Measurements from ENCODE around the gene WNK1. TPM values are rescaled to one million over a fixed set of nuclear protein-coding genes. Genes with fewer than 3 reads are reported as not detected.
"Not testable (repeated sequence)": the region's sequence is repeated elsewhere in the genome, so short reads cannot be mapped to it uniquely, and the experiment has no call there.

Gene WNK1
- polyA plus RNA-seq, 1 donor from 2014 or later, result 25.9 TPM

DNA sequence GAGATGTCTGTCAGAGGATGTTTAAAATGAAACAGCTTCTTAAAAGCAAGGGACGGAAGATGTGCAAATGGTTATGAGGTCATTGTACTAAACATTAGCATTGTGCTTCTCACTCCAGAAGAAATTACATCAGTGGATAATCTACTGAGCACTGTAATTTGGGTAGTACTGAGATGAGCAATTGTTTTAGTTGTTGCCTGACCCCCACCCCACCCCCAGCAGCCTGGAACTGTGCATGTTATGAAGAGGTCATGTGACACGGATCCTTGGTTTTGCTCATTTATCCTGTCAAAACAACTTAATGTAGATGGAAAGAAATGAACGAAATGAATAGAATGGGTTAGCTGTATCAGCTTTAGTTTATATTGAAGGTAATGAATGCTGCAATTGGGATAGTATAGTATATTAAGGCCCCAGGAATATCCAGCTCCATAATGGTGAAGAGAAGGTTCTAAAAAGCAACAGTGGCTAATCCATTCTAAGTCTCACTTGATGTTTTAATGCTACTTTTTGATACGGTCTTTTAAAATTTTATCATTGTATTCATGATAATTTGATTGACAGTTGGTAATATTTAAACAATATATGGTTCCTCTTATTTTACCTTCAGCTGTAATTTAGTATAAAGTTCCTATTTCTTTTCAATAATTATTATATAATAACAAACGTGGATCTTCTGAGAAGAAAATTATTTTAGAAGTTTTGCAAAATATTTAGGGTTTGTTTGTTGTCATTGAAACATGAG is 58.5 kb downstream of the WNK1 start:
- H3F3A ChIP-seq (ENCODE audit: insufficient read depth, low read length, poor library complexity, severe bottlenecking), result no peaks in the 10 kb centered on the region
- H2AFZ ChIP-seq (ENCODE audit: low read depth, low read length), result no peak overlapping the region
- H3K9me2 ChIP-seq (ENCODE audit: insufficient read depth, low read length), result no peaks in the 10 kb centered on the region
- H3K27ac ChIP-seq (ENCODE audit: low read length), result no peak overlapping the region
- TF ChIP-seq EP300 (conservative IDR thresholded peaks at IDR 0.05; ENCODE audit: poor library complexity, severe bottlenecking), result no peak
- no peak for TF ChIP-seq RAD21 (conservative IDR thresholded peaks at IDR 0.05)
- TF ChIP-seq TAF1 (IDR thresholded peaks at IDR 0.05; ENCODE audit: low read depth), result no peak
- TF ChIP-seq, protein P1, sequence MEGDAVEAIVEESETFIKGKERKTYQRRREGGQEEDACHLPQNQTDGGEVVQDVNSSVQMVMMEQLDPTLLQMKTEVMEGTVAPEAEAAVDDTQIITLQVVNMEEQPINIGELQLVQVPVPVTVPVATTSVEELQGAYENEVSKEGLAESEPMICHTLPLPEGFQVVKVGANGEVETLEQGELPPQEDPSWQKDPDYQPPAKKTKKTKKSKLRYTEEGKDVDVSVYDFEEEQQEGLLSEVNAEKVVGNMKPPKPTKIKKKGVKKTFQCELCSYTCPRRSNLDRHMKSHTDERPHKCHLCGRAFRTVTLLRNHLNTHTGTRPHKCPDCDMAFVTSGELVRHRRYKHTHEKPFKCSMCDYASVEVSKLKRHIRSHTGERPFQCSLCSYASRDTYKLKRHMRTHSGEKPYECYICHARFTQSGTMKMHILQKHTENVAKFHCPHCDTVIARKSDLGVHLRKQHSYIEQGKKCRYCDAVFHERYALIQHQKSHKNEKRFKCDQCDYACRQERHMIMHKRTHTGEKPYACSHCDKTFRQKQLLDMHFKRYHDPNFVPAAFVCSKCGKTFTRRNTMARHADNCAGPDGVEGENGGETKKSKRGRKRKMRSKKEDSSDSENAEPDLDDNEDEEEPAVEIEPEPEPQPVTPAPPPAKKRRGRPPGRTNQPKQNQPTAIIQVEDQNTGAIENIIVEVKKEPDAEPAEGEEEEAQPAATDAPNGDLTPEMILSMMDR (IDR thresholded peaks at IDR 0.05; ENCODE audit: poor library complexity, severe bottlenecking), result no peak
- TF ChIP-seq SMC3 (conservative IDR thresholded peaks at IDR 0.05; ENCODE audit: poor library complexity), result no peak
- TF ChIP-seq EZH2 (IDR thresholded peaks at IDR 0.05; ENCODE audit: borderline replicate concordance, insufficient read depth, low read length, poor library complexity, severe bottlenecking), result no peak
- TF ChIP-seq MXI1 (conservative IDR thresholded peaks at IDR 0.05; ENCODE audit: poor library complexity, severe bottlenecking), result no peak
- TF ChIP-seq, protein P2, sequence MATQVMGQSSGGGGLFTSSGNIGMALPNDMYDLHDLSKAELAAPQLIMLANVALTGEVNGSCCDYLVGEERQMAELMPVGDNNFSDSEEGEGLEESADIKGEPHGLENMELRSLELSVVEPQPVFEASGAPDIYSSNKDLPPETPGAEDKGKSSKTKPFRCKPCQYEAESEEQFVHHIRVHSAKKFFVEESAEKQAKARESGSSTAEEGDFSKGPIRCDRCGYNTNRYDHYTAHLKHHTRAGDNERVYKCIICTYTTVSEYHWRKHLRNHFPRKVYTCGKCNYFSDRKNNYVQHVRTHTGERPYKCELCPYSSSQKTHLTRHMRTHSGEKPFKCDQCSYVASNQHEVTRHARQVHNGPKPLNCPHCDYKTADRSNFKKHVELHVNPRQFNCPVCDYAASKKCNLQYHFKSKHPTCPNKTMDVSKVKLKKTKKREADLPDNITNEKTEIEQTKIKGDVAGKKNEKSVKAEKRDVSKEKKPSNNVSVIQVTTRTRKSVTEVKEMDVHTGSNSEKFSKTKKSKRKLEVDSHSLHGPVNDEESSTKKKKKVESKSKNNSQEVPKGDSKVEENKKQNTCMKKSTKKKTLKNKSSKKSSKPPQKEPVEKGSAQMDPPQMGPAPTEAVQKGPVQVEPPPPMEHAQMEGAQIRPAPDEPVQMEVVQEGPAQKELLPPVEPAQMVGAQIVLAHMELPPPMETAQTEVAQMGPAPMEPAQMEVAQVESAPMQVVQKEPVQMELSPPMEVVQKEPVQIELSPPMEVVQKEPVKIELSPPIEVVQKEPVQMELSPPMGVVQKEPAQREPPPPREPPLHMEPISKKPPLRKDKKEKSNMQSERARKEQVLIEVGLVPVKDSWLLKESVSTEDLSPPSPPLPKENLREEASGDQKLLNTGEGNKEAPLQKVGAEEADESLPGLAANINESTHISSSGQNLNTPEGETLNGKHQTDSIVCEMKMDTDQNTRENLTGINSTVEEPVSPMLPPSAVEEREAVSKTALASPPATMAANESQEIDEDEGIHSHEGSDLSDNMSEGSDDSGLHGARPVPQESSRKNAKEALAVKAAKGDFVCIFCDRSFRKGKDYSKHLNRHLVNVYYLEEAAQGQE (IDR thresholded peaks at IDR 0.05; ENCODE audit: borderline replicate concordance), result no peak
- no peak for TF ChIP-seq POLR2AphosphoS5 (IDR thresholded peaks at IDR 0.05)
- no peaks in the 10 kb centered on the region for H3K36me3 ChIP-seq (ENCODE audit: insufficient read depth, low read length)
- no peaks in the 10 kb centered on the region for H3K27me3 ChIP-seq (ENCODE audit: insufficient read depth, low read depth, low read length)
- no peak overlapping the region for H3K4me2 ChIP-seq (ENCODE audit: low read length)
- no peak overlapping the region for H3K9ac ChIP-seq (ENCODE audit: low read length)
- H3K9me3 ChIP-seq (ENCODE audit: low read length), result no peaks in the 10 kb centered on the region
- no peaks in the 10 kb centered on the region for H4K20me1 ChIP-seq (ENCODE audit: insufficient read depth)
- H3K79me2 ChIP-seq (replicated peaks; ENCODE audit: insufficient read depth, low read length), result peaks cover 67% of the 10 kb centered on the region
- H3K4me3 ChIP-seq (ENCODE audit: low read length), result no peak overlapping the region

DNA sequence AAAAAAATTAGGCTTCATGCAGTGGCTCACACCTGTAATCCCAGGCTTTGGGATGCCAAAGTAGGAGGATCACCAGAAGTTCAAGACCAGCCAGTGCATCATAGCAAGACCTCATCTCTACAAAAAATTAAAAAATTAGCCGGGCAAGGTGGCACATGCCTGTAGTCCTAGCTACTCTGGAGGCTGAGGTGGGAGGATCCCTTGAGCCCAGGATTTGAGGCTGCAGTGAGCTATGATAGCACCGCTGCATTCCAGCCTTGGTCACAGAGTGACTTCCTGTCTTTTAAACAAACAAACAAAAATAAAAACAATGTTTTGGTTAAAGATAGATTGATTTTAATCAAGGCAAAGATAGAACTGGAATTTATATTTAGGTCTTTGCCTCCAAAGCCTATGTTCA is 60.6 kb downstream of the WNK1 start:
- no peaks in the 10 kb centered on the region for H4K20me1 ChIP-seq (ENCODE audit: insufficient read depth)

DNA sequence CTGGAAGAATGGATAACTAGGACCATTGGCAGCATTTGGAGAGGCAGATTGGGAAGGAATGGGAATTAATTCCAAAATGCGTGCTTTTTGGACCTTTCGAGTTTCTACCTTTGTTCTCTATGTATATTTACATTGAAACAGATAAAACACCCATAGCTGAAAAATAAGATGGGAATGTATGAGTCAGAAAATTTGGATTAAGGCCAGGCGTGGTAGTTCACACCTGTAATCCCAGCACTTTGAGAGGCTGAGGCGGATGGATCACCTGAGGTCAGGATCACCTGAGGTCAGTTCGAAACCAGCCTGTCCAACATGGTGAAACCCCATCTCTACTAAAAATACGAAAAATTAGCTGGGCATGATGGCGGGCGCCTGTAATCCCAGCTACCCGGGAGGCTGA is 65.1 kb downstream of the WNK1 start:
- H3F3A ChIP-seq (ENCODE audit: insufficient read depth, low read length, poor library complexity, severe bottlenecking); H3K9me2 ChIP-seq (ENCODE audit: insufficient read depth, low read length); H2AFZ ChIP-seq (ENCODE audit: low read depth, low read length); H3K27me3 ChIP-seq (ENCODE audit: insufficient read depth, low read depth, low read length); H3K4me3 ChIP-seq (ENCODE audit: low read length); H4K20me1 ChIP-seq (ENCODE audit: insufficient read depth); H3K27ac ChIP-seq (ENCODE audit: low read length); H3K9ac ChIP-seq (ENCODE audit: low read length); H3K9me3 ChIP-seq (ENCODE audit: low read length); H3K36me3 ChIP-seq (ENCODE audit: insufficient read depth, low read length); H3K4me2 ChIP-seq (ENCODE audit: low read length): not testable (repeated sequence)
- peaks cover 41% of the 10 kb centered on the region for H3K79me2 ChIP-seq (replicated peaks; ENCODE audit: insufficient read depth, low read length)

More for the DNA sequence above, 60.6 kb downstream of the WNK1 start:
- Histone ChIP-seq H2AFZ (ENCODE audit: low read depth, low read length) (no peak overlapping the region), H3K9me3 (ENCODE audit: low read length) (no peaks in the 10 kb centered on the region), H3F3A (ENCODE audit: insufficient read depth, low read length, poor library complexity, severe bottlenecking) (no peaks in the 10 kb centered on the region), H3K9ac (ENCODE audit: low read length) (no peak overlapping the region), H3K4me2 (ENCODE audit: low read length) (no peak overlapping the region), H3K4me3 (ENCODE audit: low read length) (no peak overlapping the region), H3K9me2 (ENCODE audit: insufficient read depth, low read length) (no peaks in the 10 kb centered on the region), H3K27me3 (ENCODE audit: insufficient read depth, low read depth, low read length) (no peaks in the 10 kb centered on the region), H3K79me2 (replicated peaks; ENCODE audit: insufficient read depth, low read length) (peaks cover 55% of the 10 kb centered on the region), H3K36me3 (ENCODE audit: insufficient read depth, low read length) (no peaks in the 10 kb centered on the region), H3K27ac (ENCODE audit: low read length) (no peak overlapping the region)
- no peak for TF ChIP-seq POLR2AphosphoS5 (IDR thresholded peaks at IDR 0.05)
